Measurements from ENCODE around the gene PPCDC.

The PPCDC gene

DNA sequence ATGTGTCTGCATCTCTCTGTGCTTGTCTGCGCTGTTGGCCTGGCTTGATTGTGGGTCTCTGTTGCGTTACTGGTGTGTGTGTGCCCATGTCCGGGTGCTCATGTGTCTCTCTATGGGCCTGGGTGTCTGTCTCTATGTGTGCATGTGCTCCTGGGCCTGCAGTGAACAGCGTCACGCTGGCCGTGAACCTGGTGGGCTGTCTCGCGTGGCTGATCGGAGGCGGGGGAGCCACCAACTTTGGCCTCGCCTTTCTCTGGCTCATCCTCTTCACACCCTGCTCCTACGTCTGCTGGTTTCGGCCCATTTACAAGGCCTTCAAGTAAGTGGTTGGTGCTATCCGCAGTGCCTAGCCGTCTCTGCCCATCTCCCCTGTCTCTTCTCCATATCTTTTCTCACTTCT, 7.0 kb upstream of the PPCDC start:
- DNase-seq (ENCODE audit: low read depth in 2 of 2), result no peak

DNA sequence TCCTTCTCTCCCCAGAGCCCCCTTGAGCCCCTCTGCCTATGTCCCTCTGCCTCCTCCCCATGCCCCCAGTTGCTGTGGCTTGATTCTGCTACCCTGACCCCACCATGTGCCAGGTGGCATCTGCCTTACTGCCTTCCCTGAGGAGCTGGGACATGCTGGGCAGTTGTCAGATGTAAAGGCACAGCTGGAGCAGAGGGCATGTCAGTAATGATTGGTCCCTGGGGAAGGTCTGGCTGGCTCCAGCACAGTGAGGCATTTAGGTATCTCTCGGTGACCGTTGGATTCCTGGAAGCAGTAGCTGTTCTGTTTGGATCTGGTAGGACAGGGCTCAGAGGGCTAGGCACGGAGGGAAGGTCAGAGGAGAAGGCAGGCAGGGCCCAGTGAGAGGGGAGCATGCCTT, 3.5 kb upstream of the PPCDC start:
- no peak for DNase-seq (ENCODE audit: low read depth in 2 of 2)

DNA sequence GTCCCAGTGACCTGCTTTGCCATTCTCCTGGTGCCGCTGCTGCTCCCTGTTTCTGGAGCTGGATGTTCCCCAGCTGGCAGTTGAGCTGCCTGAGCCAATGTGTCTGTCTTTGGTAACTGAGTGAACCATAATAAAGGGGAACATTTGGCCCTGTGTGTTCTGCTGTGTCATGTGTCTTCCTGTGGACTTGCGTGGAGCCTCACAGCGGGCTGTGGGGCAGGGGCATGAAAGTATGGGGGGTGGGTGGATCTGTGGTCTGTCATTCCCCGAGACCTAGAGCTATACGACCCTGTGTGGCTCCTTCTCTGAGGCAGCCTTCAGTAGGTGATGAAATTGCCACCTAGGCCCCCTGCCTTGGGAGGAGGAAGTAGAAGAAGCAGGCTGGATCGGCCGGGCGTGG, 2.0 kb upstream of the PPCDC start:
- no peak for DNase-seq (ENCODE audit: low read depth in 2 of 2)

DNA sequence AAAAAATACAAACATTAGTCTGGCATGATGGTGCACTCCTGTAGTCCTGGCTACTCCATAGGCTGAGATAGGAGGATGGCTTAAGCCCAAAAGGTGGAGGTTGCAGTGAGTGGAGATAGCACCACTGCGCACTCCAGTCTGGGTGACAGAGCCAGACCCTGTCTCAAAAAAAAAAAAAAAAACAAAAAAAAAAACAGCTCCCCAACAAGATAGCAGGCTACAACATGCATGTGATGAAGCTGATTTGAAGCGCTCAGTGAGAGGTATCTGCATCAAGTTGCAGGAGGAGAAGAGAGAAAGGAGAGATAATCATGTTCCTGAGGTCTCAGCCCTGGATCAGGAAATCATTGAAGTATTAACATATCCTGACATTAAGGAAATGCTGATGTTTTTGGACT, 608 bp upstream of the PPCDC start:
- no peak for DNase-seq (ENCODE audit: low read depth in 2 of 2)

DNA sequence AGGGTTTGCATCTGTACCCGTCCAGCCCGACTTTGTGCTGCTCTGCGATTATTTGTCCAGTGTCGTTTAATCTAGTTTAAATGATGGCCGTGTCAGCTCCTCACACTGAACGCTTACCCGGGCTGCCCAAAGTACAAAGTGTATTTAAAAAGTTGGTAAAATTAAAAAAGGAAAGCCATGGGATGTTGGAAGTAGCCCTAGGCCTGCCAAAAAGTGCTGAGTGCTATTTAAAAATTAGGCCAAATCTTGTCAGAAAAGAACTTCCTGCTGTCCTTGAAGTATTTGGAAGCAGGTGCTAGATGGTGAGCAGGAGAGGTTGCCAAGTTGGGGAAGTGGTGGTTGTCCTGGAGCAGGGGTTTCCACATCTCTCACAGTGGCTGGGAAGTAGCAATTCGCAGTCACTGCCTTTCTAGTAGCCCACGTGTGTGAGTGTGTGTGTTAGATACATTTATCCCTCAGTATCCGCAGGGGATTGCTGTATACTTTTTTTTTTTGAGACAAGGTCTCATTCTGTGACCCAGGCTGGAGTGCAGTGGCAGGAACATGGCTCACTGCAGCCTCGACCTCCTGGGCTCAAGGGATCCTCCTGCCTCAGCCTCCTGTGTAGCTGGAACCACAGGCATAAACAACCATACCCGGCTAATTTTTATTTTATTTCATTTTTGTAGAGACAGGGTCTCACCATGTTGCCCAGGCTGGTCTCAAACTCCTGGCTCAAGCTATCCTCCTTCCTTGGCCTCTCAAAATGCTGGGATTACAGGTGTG, 664 bp downstream of the PPCDC start:
- DNase-seq (ENCODE audit: low read depth in 2 of 2), result no peak

DNA sequence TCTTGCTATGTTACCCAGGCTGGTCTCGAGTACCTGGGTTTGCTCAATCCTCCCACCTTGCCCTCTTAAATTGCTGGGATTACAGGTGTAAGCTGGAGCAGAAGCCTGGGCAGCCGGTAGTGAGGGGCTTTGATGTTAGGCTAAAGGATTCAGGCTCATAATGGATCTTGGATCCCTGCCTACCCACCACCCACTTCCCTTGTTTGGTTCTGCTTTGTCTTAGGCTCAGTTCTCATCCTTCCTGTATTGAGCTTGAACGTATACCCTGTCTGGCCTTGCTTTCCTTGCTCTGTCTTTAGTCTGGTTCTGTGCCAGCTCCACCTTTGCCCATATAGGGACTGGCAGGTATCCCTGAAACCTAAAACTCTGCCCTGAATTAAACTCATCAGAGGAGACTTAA, 1.7 kb downstream of the PPCDC start:
- no peak for DNase-seq (ENCODE audit: low read depth in 2 of 2)

DNA sequence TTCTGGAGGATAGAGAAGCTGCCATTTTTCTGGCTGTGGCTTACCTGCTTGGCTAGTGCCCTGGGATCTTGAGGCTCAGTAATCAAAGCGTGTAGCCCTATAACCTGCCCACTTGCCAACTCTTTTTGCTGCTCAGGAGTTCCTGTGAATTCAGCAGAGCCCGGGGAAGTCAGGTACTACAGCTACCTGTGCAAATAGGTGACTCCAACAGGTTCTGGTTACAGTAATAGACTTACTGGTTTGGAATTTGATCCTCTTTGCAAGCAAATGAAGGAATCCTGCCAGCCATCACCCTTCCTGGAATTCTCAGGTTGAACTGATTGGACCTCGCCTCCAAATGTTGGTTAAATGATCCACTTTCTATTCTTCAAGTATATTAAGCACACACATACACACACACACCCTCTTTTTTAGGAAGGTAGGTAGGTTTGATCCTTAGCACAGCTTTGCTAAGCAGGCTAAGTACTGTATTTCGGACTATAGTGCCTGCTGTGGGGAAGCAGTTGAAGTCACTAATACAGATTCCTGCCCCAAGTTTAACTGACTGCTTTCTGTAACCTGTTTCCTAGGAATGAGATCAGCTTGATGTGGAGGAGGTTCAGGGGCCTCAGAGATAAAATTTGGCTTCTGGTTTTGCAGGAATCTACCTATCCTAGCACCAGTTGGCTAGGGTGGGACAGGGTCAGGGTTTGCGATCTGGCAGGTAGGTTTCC, 2.3 kb downstream of the PPCDC start:
- DNase-seq (ENCODE audit: low read depth in 2 of 2), result no peak

DNA sequence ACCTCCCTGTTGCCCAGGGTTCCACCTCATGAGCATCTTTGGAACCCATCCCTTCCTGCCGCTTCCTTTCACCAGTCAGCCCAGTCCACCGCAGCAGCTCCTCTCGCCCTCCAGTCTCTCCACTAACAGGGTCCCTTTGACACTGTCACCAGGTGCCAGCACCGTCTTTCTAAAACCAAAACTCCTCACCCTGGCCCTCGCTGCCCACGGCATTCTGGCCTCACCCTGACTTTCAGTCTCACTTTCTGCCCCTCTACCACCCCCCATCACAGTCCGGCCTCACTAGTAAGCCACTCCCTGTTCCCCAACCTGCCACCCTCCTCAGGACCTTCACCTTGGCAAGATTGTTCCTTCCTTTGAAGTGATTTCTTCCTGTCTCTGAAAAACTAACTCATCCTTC, 4.2 kb downstream of the PPCDC start:
- no peak for DNase-seq (ENCODE audit: low read depth in 2 of 2)

DNA sequence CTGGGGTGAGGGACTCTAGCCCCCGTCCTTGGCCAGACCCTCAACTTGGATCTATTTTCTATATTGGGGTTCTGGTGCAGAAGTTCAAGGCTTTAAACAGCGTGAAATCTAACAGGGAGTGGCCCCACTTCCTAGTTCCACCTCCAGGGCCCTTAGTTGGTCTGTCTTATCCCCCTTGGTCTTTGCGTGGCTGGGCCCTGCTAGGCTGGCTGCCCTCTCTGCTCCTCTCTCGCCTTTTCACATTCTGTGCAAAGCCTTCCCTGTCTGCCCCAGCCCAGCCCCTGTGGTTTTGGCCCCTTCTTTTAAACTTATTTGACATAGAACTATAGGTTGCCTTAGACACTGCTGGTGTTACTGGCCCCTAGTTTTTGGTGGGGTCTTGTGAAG, 5.6 kb downstream of the PPCDC start:
- no peak for DNase-seq (ENCODE audit: low read depth in 2 of 2)

DNA sequence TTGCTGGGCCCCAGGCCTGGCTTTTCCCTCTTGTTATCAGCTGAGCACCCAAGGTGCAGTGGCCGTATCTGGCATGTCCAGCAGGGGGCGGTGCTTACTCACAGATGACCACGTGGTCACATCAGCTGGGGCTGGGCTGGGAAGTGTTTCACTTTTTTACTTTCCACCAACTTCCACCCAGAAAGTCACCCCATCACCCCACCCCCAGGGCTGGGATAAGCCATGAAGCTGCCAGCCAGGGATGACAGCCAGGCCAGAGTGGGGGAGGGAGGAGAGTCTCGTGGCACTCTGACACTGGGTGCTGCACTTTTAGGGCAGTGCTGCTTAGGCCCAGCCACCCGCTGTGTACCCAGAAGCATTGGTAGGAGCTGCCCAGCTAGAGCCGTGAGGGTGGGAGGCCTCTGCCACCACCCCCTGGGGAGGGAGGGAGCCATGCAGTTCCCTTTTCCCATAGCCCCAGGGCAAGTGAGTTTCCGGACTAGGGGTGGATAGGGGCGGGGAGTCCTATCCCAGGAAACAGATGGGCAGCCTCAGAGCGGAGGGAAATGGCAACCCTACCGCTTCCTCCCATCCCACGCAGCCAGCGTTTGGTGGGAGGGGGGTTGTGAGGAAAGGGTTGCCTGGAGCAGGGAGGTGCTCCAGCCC, 6.1 kb downstream of the PPCDC start:
- peak; percentile 79 to 80 for DNase-seq (ENCODE audit: low read depth in 2 of 2)

DNA sequence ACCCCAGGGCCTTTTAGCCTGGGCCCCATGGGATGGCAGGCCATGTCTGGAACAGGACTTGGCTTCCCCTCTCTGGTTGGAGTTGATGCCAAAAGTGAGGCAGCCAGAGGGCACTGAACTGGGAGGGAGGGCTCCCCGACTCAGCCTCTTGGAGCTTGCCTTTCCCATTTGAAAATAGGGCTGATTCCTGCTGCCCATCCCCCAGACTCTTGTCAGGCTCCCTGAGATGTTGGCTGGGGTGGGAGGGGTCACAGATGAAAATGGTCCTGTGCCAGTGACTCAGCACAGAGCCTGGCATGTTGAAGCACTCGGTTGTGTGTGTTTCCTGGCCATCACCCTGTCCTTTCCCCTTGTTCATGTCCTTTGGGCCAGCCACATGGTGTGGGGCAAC, 6.6 kb downstream of the PPCDC start:
- DNase-seq (ENCODE audit: low read depth in 2 of 2), result no peak

DNA sequence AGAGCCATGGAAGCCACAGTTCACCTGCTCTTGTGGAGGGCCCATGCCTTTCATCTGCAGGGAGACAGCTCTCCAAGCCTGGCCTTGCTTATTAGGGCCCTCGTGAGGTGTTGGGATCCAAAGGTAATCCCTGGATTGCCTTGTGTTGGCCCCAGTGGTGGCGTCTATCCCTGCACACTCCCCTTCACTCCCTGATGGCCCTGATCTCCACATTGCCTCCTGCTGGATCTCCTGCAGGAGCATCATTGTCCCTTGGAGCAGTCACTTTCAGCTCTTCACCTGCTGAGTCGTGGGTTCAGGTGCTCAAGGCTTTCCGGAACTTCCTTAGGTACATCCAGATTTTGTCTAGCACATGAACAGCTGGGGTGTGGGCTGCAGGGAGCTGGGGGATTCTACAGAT, 7.0 kb downstream of the PPCDC start:
- no peak for DNase-seq (ENCODE audit: low read depth in 2 of 2)

DNA sequence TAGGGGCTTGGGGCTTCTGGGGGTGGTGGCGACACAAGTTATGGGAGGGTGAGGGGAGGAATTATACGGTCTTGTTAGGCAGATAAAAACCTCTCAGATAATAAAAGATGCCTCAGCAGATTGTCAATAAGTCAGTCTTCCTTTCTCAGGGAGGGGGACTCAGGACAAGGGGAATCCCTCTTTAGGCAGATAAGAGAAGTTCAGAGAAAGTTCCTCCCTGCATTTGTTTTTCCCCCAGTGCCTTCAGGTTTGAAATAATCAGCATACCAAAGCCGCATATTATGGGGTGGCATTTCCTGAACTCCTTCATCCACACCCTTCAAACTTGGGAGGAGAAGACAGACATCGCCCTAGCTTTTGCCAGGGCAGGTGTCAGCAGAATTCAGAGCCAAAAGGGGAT, 8.5 kb downstream of the PPCDC start:
- DNase-seq (ENCODE audit: low read depth in 2 of 2), result no peak

DNA sequence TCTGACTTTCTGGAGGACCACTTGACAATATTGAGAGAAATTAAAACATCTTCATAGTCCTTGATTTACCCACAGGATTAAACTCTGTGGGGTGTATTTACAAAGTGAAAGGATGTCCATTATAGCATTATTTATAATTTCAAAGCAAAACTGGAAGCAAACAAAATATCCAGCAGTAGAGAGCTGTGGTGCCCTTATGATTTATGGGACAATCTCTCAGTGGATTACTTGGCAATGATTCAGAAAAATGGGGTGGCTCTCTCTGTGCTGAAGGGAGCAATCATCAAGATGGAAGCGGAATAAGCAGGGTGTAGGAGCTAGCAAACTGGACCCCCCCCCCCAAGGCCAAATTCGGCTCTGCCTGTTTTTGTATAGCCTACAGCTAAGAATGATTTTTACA, 9.0 kb downstream of the PPCDC start:
- no peak for DNase-seq (ENCODE audit: low read depth in 2 of 2)

DNA sequence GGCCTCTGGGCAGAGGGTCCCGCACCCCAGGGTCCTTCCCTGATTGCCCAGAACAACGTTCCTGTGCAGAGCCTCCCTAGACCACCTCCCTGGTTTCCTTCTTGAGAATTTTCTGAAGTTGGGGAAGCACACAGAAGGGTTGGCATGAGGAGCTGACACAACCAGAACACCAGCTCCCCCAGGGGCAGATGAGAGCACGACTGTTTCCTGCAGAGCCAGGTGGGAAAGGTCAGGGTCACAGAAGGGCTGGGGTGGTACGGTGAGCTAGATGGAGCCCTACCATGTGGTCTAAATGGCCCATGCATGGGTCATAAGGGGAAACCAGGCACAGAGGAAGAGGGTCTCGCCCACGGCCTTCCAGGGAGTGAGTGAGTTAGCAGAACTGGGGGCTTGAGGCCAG, 10.4 kb downstream of the PPCDC start:
- DNase-seq (ENCODE audit: low read depth in 2 of 2), result no peak

DNA sequence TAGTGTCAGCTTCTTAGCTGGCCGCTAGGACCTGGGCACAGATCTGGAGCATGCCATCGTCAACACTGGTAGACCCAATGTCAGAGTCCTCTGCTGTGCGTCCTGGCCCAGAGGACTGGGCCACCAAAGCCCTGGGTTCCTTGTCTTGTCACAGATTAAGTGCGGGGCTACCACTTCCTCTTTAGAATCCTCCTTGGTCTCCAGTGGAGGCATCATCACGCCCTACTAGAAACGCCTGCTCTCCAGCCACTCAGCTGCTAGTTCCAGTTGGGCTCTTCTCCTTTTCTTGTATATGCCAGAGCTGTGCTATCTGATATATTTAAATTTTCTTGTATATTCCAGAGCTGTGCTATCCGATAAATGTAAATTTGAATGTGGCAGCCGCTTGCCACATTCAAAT, 11.2 kb downstream of the PPCDC start:
- DNase-seq (ENCODE audit: low read depth in 2 of 2), result no peak

DNA sequence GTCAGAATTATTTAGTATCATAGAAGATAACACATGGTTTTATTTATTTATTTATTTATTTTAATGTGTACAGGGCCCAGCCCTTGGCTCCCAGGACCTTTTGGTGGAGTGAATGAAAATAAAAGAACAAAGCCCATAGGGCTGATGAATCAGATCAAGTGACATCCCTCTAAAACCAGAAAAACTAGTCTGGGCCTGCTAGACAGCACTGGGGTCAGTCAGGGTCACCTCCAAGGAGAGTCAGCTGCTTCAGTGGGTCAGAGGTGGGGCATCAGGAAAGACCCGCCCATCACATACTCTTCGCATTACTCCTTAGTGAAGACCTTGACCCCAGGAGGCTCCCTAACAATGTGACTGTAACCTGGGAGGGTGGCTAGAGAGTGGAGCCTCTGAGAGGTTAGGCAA, 12.8 kb downstream of the PPCDC start:
- no peak for DNase-seq (ENCODE audit: low read depth in 2 of 2)

DNA sequence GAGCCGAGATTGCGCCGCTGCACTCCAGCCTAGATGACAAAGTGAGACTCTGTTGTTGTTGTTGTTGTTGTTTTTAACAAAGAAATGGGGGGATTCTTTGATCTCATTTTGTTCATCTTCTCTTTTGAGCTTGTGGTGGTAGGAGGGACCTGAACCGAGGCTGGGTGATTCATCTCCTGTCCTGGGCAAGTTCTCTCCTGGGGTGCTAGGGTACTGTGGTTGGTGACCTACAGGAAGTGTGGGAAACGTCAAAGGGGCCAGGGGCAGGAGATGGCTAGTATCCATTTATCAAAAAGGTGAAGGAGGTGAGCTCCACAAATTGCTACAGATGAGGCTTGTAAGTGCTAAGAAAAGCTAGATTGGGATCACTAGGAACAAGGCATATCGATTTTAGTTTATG, 14.3 kb downstream of the PPCDC start:
- DNase-seq (ENCODE audit: low read depth in 2 of 2), result no peak

DNA sequence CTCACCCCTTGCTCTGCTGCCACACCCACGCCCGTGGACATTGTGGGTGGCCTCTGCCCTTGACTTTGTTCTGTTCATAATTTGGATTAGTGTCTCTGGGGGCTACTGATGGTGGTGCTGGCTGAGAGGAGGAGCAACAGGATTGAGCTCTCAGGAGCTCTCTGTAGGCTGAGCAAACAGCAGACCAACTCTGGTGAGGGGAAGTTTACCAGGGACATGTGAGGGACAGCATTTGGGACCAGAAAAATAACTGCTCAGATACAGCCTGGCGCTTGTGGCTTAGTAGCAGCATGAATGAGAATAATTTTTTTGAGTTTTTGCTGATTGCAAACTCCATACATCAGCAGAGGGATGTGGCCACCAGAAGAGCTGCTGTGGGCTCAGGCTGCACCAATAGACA, 14.8 kb downstream of the PPCDC start:
- DNase-seq (ENCODE audit: low read depth in 2 of 2), result no peak

DNA sequence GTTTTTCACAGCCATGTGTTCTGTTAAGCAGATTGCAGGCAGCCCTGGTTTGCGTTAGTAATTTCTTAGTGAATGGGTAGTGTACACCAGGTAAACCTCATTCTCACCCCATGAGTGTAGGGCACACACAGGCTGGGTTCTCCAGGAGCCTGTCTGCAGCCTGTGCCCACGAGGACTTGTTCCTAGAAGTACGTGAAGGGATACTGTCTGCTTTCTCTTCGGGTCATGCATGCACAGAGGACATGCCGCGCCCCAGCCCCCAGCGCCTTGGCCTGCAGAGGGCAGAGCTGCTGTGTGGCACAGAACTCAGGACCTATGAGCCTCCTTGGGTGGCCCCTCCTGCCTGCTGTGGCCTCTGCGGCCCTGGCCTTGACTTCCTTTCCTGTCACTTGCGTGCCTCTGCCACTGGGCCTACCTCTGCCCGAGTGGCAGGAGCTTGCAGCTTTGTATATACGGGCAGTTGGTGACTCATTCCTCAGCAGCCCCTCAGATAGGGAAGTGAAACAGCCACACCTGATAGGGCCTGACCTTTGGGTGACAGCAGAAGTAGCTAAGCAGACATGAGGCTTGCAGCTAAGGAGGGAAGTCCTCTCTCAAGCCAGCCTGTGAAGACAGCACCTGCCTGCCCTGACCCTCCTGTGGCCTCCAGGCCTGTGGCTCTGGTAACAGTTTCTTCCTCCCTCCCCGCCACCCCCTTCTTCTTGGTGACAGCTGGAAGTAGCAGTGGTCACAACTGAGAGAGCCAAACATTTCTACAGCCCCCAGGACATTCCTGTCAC, 19.5 kb downstream of the PPCDC start:
- DNase-seq (ENCODE audit: low read depth in 2 of 2), result peak; percentile 43 to 46

DNA sequence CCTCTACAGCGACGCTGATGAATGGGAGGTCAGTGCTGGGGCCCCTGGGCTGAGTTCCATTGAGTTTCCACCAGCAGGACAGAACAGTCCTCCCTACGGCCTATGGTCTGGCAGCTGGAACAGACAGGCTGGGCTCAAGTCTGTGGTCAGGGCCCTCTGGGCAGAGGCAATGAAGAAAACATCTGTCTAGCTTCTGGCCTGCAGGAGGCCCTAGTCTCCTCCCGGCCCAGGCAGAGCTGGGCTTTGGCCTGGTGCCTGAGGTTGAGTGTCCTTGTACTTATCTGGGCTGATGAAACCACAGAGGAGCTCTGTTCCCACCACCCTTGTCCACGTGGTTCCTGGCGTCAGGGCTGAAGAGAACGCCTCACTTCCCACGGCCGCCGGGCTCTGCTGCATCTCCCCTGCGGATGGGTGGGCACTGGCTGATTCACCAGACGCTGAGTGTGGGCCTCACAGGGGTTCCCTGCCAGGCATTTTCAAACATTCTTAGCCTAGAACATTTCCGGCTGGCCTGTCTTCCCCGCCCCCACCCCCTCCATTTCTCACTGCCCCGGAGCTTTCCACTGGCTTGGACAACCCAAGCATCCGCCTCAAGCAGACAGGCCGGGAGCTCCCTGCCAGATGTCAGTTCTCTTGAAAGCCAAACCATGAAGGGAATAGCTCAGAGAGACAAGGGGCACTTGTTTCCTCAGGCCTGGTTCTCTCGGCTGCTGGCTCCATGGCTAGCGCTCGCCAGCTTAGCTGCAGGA, 20.3 kb downstream of the PPCDC start:
- DNase-seq (ENCODE audit: low read depth in 2 of 2), result peak in 1 of 2 donors; percentile 19
